IMR-90 (cell line): ENCODE measurements around the gene DNAH5. TPM values are rescaled to one million over a fixed set of nuclear protein-coding genes. Genes with fewer than 3 reads are reported as not detected.

Source experiments
- ATAC-seq: fragments of 200-7000 bp; cut with Tn5 transposase; 2 replicates; pipeline ENCODE4 v1.9.1; 2020; ENCODE audit warnings: low read depth, mild to moderate bottlenecking, moderate library complexity
- BruUV-seq: library from RNA; stranded (reverse); fragments of 400-500 nt; replicated peaks from 2 replicates; lab custom pipeline; 2021; lab: Mats Ljungman, UMichigan
- CTCF ChIA-PET: fragments of 300-600 bp; formaldehyde crosslinking; extraction: SDS; loops from one replicate; lab custom pipeline; 2021; ENCODE audit warnings: antibody characterized with exemption; lab: Yijun Ruan, JAX
- POLR2A ChIA-PET: fragments of 300-600 bp; sonication (Branson Sonifier 250); formaldehyde crosslinking; loops from one replicate; lab custom pipeline; 2022; ENCODE audit warnings: antibody characterized with exemption; ENCODE audit not compliant: unreplicated experiment; lab: Charles Lee
- DNase-seq: peaks from one replicate; pipeline ENCODE4 v3.0.0; 2013
- H2AFZ ChIP-seq: replicated peaks from 2 replicates; pipeline ENCODE3; 2013; ENCODE audit warnings: low read length, mild to moderate bottlenecking; ENCODE audit not compliant: poor library complexity
- H2AK5ac ChIP-seq: 2 replicates; pipeline ENCODE4 v1.6.1; 2013; ENCODE audit warnings: low read depth, low read length, inconsistent platforms
- H2AK9ac ChIP-seq: replicated peaks from 2 replicates; pipeline ENCODE3; 2013; ENCODE audit warnings: mild to moderate bottlenecking, low read depth, low read length, moderate library complexity; ENCODE audit not compliant: poor library complexity
- H2BK120ac ChIP-seq: 2 replicates; pipeline ENCODE4 v1.6.1; 2013; ENCODE audit warnings: low read depth, low read length, inconsistent platforms
- H2BK15ac ChIP-seq: 3 replicates; pipeline ENCODE4 v1.6.1; 2013; ENCODE audit warnings: low read depth, low read length, inconsistent platforms
- H2BK20ac ChIP-seq: 2 replicates; pipeline ENCODE4 v1.6.1; 2013; ENCODE audit warnings: low read depth, mild to moderate bottlenecking, inconsistent platforms, low read length, moderate library complexity
- H2BK5ac ChIP-seq: 2 replicates; pipeline ENCODE4 v1.6.1; 2013; ENCODE audit warnings: mild to moderate bottlenecking, low read depth, low read length, inconsistent platforms; ENCODE audit not compliant: poor library complexity, severe bottlenecking
- H3K14ac ChIP-seq: replicated peaks from 2 replicates; pipeline ENCODE4 v1.6.1; 2013; ENCODE audit warnings: low read depth, low read length, inconsistent platforms
- H3K18ac ChIP-seq: 2 replicates; pipeline ENCODE4 v1.6.1; 2013; ENCODE audit warnings: low read depth, low read length, control low read depth
- H3K23ac ChIP-seq: 2 replicates; pipeline ENCODE4 v1.6.1; 2013; ENCODE audit warnings: low read depth, low read length, inconsistent platforms
- H3K27ac ChIP-seq: 2 replicates; pipeline ENCODE4 v1.5.1; 2013; ENCODE audit warnings: mild to moderate bottlenecking, control low read depth, low read length; ENCODE audit not compliant: insufficient read depth
- H3K27me3 ChIP-seq: 2 replicates; pipeline ENCODE4 v1.6.1; 2013; ENCODE audit warnings: low read length; ENCODE audit not compliant: control insufficient read depth, insufficient read depth
- H3K36me3 ChIP-seq: 2 replicates; pipeline ENCODE4 v1.6.1; 2013; ENCODE audit warnings: low read length, mixed read lengths; ENCODE audit not compliant: control insufficient read depth, insufficient read depth
- H3K4ac ChIP-seq: 2 replicates; pipeline ENCODE4 v1.6.1; 2013; ENCODE audit warnings: low read depth, low read length, inconsistent platforms
- H3K4me1 ChIP-seq: 2 replicates; pipeline ENCODE4 v1.6.1; 2013; ENCODE audit warnings: low read length, mixed read lengths; ENCODE audit not compliant: control insufficient read depth, insufficient read depth
- H3K4me2 ChIP-seq: 2 replicates; pipeline ENCODE4 v1.6.1; 2013; ENCODE audit warnings: low read depth, mild to moderate bottlenecking, control low read depth, low read length, moderate library complexity
- H3K4me3 ChIP-seq: 2 replicates; pipeline ENCODE4 v1.5.1; 2013; ENCODE audit warnings: low read depth, mild to moderate bottlenecking, control low read depth, low read length, moderate library complexity; ENCODE audit not compliant: insufficient read depth
- H3K56ac ChIP-seq: 2 replicates; pipeline ENCODE4 v1.6.1; 2013; ENCODE audit warnings: low read length, inconsistent platforms; ENCODE audit not compliant: insufficient read depth; ENCODE audit errors: extremely low read depth
- H3K79me1 ChIP-seq, 2 experiments: 2 replicates each; pipeline ENCODE4 v1.6.1; 2013; ENCODE audit warnings: low read length in 2 of 2, inconsistent platforms in 1 of 2, low read depth in 1 of 2
- H3K9ac ChIP-seq: 2 replicates; pipeline ENCODE4 v1.6.1; 2013; ENCODE audit warnings: low read depth, low read length, control low read depth
- H3K9me1 ChIP-seq: 2 replicates; pipeline ENCODE4 v1.6.1; 2013; ENCODE audit warnings: low read length, inconsistent platforms; ENCODE audit not compliant: insufficient read depth
- H3K9me3 ChIP-seq: 2 replicates; pipeline ENCODE4 v1.6.1; 2013; ENCODE audit warnings: low read length; ENCODE audit not compliant: control insufficient read depth, insufficient read depth
- H4K20me1 ChIP-seq: 2 replicates; pipeline ENCODE4 v1.6.1; 2013; ENCODE audit warnings: low read length, inconsistent platforms; ENCODE audit not compliant: insufficient read depth
- H4K5ac ChIP-seq: 2 replicates; pipeline ENCODE4 v1.6.1; 2013; ENCODE audit warnings: mild to moderate bottlenecking, low read depth, low read length, control low read depth
- H4K8ac ChIP-seq, 2 experiments: 2 replicates each; pipeline ENCODE4 v1.6.1; 2013; ENCODE audit warnings: low read depth in 2 of 2, low read length in 2 of 2, control low read depth in 1 of 2, inconsistent platforms in 1 of 2
- H4K91ac ChIP-seq: 2 replicates; pipeline ENCODE4 v1.6.1; 2013; ENCODE audit warnings: low read depth, low read length, inconsistent platforms; ENCODE audit not compliant: insufficient read depth
- CEBPB ChIP-seq: IDR thresholded peaks from 2 replicates; pipeline ENCODE4 v1.6.1; 2012; ENCODE audit warnings: low read depth, low read length, improper control_type of control experiment
- MAFK ChIP-seq: IDR thresholded peaks from 2 replicates; pipeline ENCODE4 v1.6.1; 2012; ENCODE audit warnings: low read depth, low read length, improper control_type of control experiment
- NFE2L2 ChIP-seq: fragments of 150-350 bp; IDR thresholded peaks from 2 replicates; pipeline ENCODE4 v1.6.1; 2016; ENCODE audit warnings: low read depth, mild to moderate bottlenecking, low read length
- RCOR1 ChIP-seq: IDR thresholded peaks from 2 replicates; pipeline ENCODE4 v1.6.1; 2012; ENCODE audit warnings: mild to moderate bottlenecking, low read length, improper control_type of control experiment; ENCODE audit not compliant: insufficient replicate concordance
- RFX5 ChIP-seq: IDR thresholded peaks from 2 replicates; pipeline ENCODE4 v1.8.0; 2012; ENCODE audit warnings: low read depth, mild to moderate bottlenecking, low read length, moderate library complexity
- USF2 ChIP-seq: fragments of 150-350 bp; IDR thresholded peaks from 2 replicates; pipeline ENCODE4 v1.6.1; 2017; ENCODE audit warnings: mild to moderate bottlenecking, antibody characterized with exemption, low read length, low read depth
- WGBS, 2 experiments: methylation state at CpG; one replicate each; pipeline versions ENCODE4 v1.1.5 to v1.1.7; 2013; ENCODE audit warnings: missing lambda C conversion rate in 2 of 2; ENCODE audit not compliant: insufficient read length in 1 of 2; ENCODE audit errors: extremely low coverage in 2 of 2; 5-methylcytosine and 5-hydroxymethylcytosine counted together
- dilution Hi-C: fragments of 300-500 bp; cut with HindIII; formaldehyde crosslinking; loops from one replicate; pipeline ENCODE4 v1.14.3; 2018; ENCODE audit warnings: low sequenced_read_pairs; ENCODE audit not compliant: unreplicated experiment
- in situ Hi-C: fragments of 300-500 bp; cut with MboI; formaldehyde crosslinking; loops from 3 replicates; pipeline ENCODE4 v1.14.3; 2019; ENCODE audit warnings: low sequenced_read_pairs, inconsistent platforms, mixed read lengths
- intact Hi-C: fragments of 100-400 bp; cut with micrococcal nuclease; formaldehyde crosslinking; loops from 2 replicates; pipeline ENCODE4 v1.10.0; 2022
- polyA plus RNA-seq, 3 experiments: library from polyadenylated mRNA; depleted of rRNA; stranded (reverse); fragments of >200 nt; gene quantifications; 2 replicates each; pipeline ENCODE4 v1.2.3, GENCODE V29; 2012; ENCODE audit warnings: low replicate concordance in 1 of 3
- total RNA-seq: library from RNA; depleted of rRNA; stranded (reverse); fragments of >200 nt; gene quantifications from 2 replicates; pipeline ENCODE4 v1.2.3, GENCODE V29; 2012

DNAH5 gene
- total and polyA plus RNA-seq, 2 of the 4 experiments (the other 2 are of a cell fraction), result 1.9 to 4.3 TPM

- H3K18ac ChIP-seq, result no peak overlapping the region
- peaks cover 5% of the 10 kb centered on the region; the same call in 1 of the 2 replicates for H3K9me1 ChIP-seq
- no peak overlapping the region for H4K8ac ChIP-seq
- dilution Hi-C loops, result no loop called here
- no peak overlapping the region for H3K4me2 ChIP-seq
- H2AK9ac ChIP-seq, result no peak overlapping the region
- no peak overlapping the region for H2BK15ac ChIP-seq
- no peaks in the 10 kb centered on the region for H3K27me3 ChIP-seq
- intact Hi-C loops, result loop anchor here (2.0 kb wide), 1 partner anchor 126 kb away; no protein-coding TSS in a partner anchor
- no peak overlapping the region for H3K23ac ChIP-seq
- POLR2A ChIA-PET, result no interaction called here
- H3K9ac ChIP-seq, result no peak overlapping the region
- H3K27ac ChIP-seq, result no peak overlapping the region
- peaks cover 3% of the 10 kb centered on the region; the same call in 1 of the 2 replicates for H3K9me3 ChIP-seq
- TF ChIP-seq RCOR1 (no peak), USF2 (no peak), NFE2L2 (no peak), CEBPB (no peak), MAFK (no peak), RFX5 (no peak)
- no peak overlapping the region for H2BK120ac ChIP-seq
- H2AK5ac ChIP-seq, result no peak overlapping the region
- H2BK5ac ChIP-seq, result no peak overlapping the region
- H4K20me1 ChIP-seq, result no peaks in the 10 kb centered on the region
- BruUV-seq, result no TSS peak
- H3K14ac ChIP-seq, result no peak overlapping the region
- peaks cover 4% of the 10 kb centered on the region for H3K4me1 ChIP-seq
- no peak overlapping the region for H2BK20ac ChIP-seq
- H4K91ac ChIP-seq, result no peak overlapping the region
- no peaks in the 10 kb centered on the region for H3K79me1 ChIP-seq
- H3K4ac ChIP-seq, result no peak overlapping the region
- no peak overlapping the region for H3K56ac ChIP-seq
- peaks cover 13% of the 10 kb centered on the region for H3K36me3 ChIP-seq
- CTCF ChIA-PET, result no interaction called here
- H2AFZ ChIP-seq, result no peak overlapping the region
- WGBS, 2 experiments, result 84 to 100% methylated on average over 1 to 5 of the region's 9 CpGs
- no peak for ATAC-seq
- in situ Hi-C loops, result no loop called here
- H4K5ac ChIP-seq, result no peak overlapping the region
- no peak for DNase-seq
- H3K4me3 ChIP-seq, result no peak overlapping the region
Measured at GRCh38 chr5:13830536-13830935, 114.0 kb downstream of the DNAH5 start.
